ENCODE measurements around the gene CDIP1. TPM values are rescaled to one million over a fixed set of nuclear protein-coding genes. Genes with fewer than 3 reads are reported as not detected.

Gene CDIP1
- total and polyA plus RNA-seq, 2 of the 8 experiments (the other 6 are each of a cell fraction or from before 2014, with no cell fraction given), result 56.6 to 76.3 TPM

- no peak overlapping the region for H3K27ac ChIP-seq (ENCODE audit: low read depth, low read length)
- H3K18ac ChIP-seq (ENCODE audit: extremely low read depth, low read length), result no peak overlapping the region
- H2BK12ac ChIP-seq (ENCODE audit: low read depth, low read length), result no peak overlapping the region
- H3K4ac ChIP-seq (replicated peaks; ENCODE audit: insufficient read length, low read depth, low read length), result no peak overlapping the region
- no peaks in the 10 kb centered on the region for H3K36me3 ChIP-seq (ENCODE audit: control insufficient read depth in 2 of 4, insufficient read depth in 4 of 4, low read length in 3 of 4)
- no peak overlapping the region for H3K9ac ChIP-seq (replicated peaks in 1 of 4; ENCODE audit: extremely low read depth in 1 of 4, low read depth in 3 of 4, low read length in 3 of 4)
- H3K14ac ChIP-seq (ENCODE audit: insufficient read length), result no peak overlapping the region
- no peak overlapping the region for H3K4me2 ChIP-seq (ENCODE audit: insufficient read depth in 1 of 2, low read depth in 2 of 2, low read length in 2 of 2)
- no peak overlapping the region for H2BK120ac ChIP-seq (replicated peaks; ENCODE audit: low read depth, low read length)
- TF ChIP-seq PHF8 (conservative IDR thresholded peaks at IDR 0.05; ENCODE audit: low read depth, low read length), result no peak
- TF ChIP-seq NRF1 (IDR thresholded peaks at IDR 0.05; ENCODE audit: low read depth, low read length), result no peak
- no peak for TF ChIP-seq KDM1A (IDR thresholded peaks at IDR 0.05; ENCODE audit: borderline replicate concordance, low read length)
- H3K23ac ChIP-seq (ENCODE audit: insufficient read length), result no peak overlapping the region
- ChIA-PET CTCF (ENCODE audit: partially characterized antibody) (interaction anchor here (1.1 to 5.9 kb wide), 8 partner anchors 10 to 77 kb away, joined by 3 to 65 read pairs (median 20); no protein-coding TSS in a partner anchor), POLR2A (ENCODE audit: partially characterized antibody) (interaction anchor here (0.7 to 2.4 kb wide), 5 partner anchors 8 to 66 kb away, joined by 3 to 9 read pairs (median 3); partner anchors contain the start of gene CDIP1)
- H2BK5ac ChIP-seq (ENCODE audit: low read depth, low read length), result no peak overlapping the region
- WGBS, 2 experiments (ENCODE audit: extremely low coverage in 1 of 2, insufficient coverage in 1 of 2, insufficient read length in 1 of 2, insufficient replicate concordance in 2 of 2, low coverage in 1 of 2, low lambda C conversion rate in 2 of 2, missing lambda C conversion rate in 1 of 2), result 92% methylated on average over 4 of the region's 4 CpGs; no CpG with 5 or more reads in 1 of the 2 experiments
- no peak for DNase-seq (ENCODE audit: low read depth in 1 of 2, low spot score in 2 of 2)
- H3K56ac ChIP-seq (replicated peaks; ENCODE audit: insufficient read length, low read depth, low read length), result no peak overlapping the region
- no peak overlapping the region for H2AFZ ChIP-seq (ENCODE audit: low read length)
- peaks cover 8% of the 10 kb centered on the region in 2 experiments; a peak in 3 of 4 replicates for H3K9me3 ChIP-seq (ENCODE audit: insufficient read depth in 2 of 2, low read depth in 1 of 2, low read length in 1 of 2)
- peaks cover 0 to 2% of the 10 kb centered on the region in 2 experiments for H4K20me1 ChIP-seq (replicated peaks in 1 of 2; ENCODE audit: control insufficient read depth in 1 of 2, insufficient read depth in 2 of 2, low read length in 2 of 2)
- H4K91ac ChIP-seq (replicated peaks; ENCODE audit: insufficient read length, low read length), result no peak overlapping the region
- H3K79me1 ChIP-seq (ENCODE audit: low read depth, low read length), result no peaks in the 10 kb centered on the region
- no peak overlapping the region for H2BK20ac ChIP-seq (ENCODE audit: low read length)
- no peak overlapping the region for H4K8ac ChIP-seq (ENCODE audit: extremely low read depth, insufficient read depth, low read length)
- no peaks in the 10 kb centered on the region; a peak in 1 of 7 replicates for H3K27me3 ChIP-seq (replicated peaks in 1 of 4; ENCODE audit: control insufficient read depth in 3 of 4, extremely low read depth in 1 of 4, insufficient read depth in 3 of 4, low read length in 3 of 4)
- no peaks in the 10 kb centered on the region for H3K23me2 ChIP-seq (ENCODE audit: low read depth, low read length)
- no peak overlapping the region for H3K4me3 ChIP-seq (ENCODE audit: extremely low read depth in 1 of 4, insufficient read depth in 2 of 4, low read depth in 3 of 4, low read length in 4 of 4)
- no peak overlapping the region for H2AK5ac ChIP-seq (ENCODE audit: low read depth, low read length)
- FAIRE-seq, result no peak
- H3K79me2 ChIP-seq (ENCODE audit: control insufficient read depth in 1 of 2, insufficient read depth in 2 of 2, low read length in 2 of 2), result no peaks in the 10 kb centered on the region
- H4K5ac ChIP-seq (ENCODE audit: insufficient read length, low read depth, low read length), result no peak overlapping the region
- H3K4me1 ChIP-seq (replicated peaks in 1 of 4; ENCODE audit: control insufficient read depth in 3 of 4, insufficient read depth in 4 of 4, low read length in 3 of 4), result no peaks in the 10 kb centered on the region; a peak in 1 of 7 replicates
- no peak overlapping the region for H2BK15ac ChIP-seq (ENCODE audit: low read length)
Observed at GRCh38 chr16:4583906-4584305, 45.3 kb upstream of the CDIP1 start.

Data from H1 (cell line).